ENCODE data around the gene HSP90AB1.

The HSP90AB1 gene

GRCh38 chr6:44237813-44238433 is 9.0 kb upstream of the HSP90AB1 start:
- no peak overlapping the region for H3K27ac ChIP-seq (ENCODE audit: low read depth, low read length)
- peak overlapping the region; percentile 99 for H3K4me2 ChIP-seq (ENCODE audit: low read length)
- H3K4me3 ChIP-seq (ENCODE audit: low read length), result peak overlapping the region; percentile 88
- H3K9me2 ChIP-seq (replicated peaks; ENCODE audit: control insufficient read depth, low read length), result no peaks in the 10 kb centered on the region
- H3F3A ChIP-seq (ENCODE audit: control insufficient read depth, insufficient read depth), result peaks cover 17% of the 10 kb centered on the region
- no peaks in the 10 kb centered on the region for H3K79me2 ChIP-seq (ENCODE audit: control insufficient read depth, low read length)
- H3K36me3 ChIP-seq (ENCODE audit: control insufficient read depth, low read length), result peaks cover 33% of the 10 kb centered on the region
- peaks cover 13% of the 10 kb centered on the region for H3K4me1 ChIP-seq (ENCODE audit: control insufficient read depth, low read length)
- H3K9me3 ChIP-seq (ENCODE audit: control insufficient read depth, insufficient read depth, low read length), result no peaks in the 10 kb centered on the region
- H4K20me1 ChIP-seq (ENCODE audit: control insufficient read depth, insufficient read depth, low read depth, low read length), result no peaks in the 10 kb centered on the region
- no peaks in the 10 kb centered on the region for H3K27me3 ChIP-seq (ENCODE audit: control insufficient read depth, low read length)
- TF ChIP-seq, protein P1, sequence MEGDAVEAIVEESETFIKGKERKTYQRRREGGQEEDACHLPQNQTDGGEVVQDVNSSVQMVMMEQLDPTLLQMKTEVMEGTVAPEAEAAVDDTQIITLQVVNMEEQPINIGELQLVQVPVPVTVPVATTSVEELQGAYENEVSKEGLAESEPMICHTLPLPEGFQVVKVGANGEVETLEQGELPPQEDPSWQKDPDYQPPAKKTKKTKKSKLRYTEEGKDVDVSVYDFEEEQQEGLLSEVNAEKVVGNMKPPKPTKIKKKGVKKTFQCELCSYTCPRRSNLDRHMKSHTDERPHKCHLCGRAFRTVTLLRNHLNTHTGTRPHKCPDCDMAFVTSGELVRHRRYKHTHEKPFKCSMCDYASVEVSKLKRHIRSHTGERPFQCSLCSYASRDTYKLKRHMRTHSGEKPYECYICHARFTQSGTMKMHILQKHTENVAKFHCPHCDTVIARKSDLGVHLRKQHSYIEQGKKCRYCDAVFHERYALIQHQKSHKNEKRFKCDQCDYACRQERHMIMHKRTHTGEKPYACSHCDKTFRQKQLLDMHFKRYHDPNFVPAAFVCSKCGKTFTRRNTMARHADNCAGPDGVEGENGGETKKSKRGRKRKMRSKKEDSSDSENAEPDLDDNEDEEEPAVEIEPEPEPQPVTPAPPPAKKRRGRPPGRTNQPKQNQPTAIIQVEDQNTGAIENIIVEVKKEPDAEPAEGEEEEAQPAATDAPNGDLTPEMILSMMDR (IDR thresholded peaks at IDR 0.05; ENCODE audit: low read depth, low read length, poor library complexity, severe bottlenecking), result peak; percentile 98
- TF ChIP-seq EZH2phosphoT487 (IDR thresholded peaks at IDR 0.05; ENCODE audit: borderline replicate concordance, low read length), result no peak

DNA sequence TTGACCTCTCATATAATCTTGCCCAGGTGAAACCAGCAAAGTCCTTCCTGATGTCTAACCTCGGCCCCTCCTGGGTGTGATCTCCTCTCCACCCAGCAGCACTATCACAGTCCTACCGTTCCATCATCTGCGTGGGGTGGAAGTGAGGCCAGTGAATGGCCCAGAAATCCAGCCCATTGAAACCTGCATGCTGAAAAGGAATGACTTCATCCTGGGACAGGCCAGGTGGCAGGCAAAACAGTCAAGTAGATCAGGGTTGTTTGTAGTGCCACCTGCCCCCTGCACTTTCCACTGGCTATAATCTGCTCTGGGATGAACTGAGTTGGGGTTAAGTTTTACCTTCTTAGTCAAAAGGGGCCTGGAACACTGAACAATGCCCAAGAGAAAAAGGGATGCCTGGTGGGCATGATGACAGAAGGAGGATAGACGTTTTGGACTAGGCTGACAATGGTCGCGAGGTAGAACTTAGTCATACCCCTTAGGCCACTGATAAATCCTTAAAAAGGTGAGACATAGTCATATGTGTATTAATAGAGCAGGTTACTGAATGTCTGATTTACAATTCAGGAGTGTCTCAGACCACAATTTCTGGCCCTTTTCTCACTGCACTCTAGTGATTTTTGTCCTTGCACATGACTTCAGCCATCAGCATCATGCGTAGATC is 8.1 kb upstream of the HSP90AB1 start:
- no peak for TF ChIP-seq EZH2phosphoT487 (IDR thresholded peaks at IDR 0.05; ENCODE audit: borderline replicate concordance, low read length)
- TF ChIP-seq, protein P1 (IDR thresholded peaks at IDR 0.05; ENCODE audit: low read depth, low read length, poor library complexity, severe bottlenecking), result no peak
- Histone ChIP-seq H3K27ac (ENCODE audit: low read depth, low read length) (no peak overlapping the region), H4K20me1 (ENCODE audit: control insufficient read depth, insufficient read depth, low read depth, low read length) (no peaks in the 10 kb centered on the region), H3K9me3 (ENCODE audit: control insufficient read depth, insufficient read depth, low read length) (no peaks in the 10 kb centered on the region), H3K9me2 (replicated peaks; ENCODE audit: control insufficient read depth, low read length) (no peaks in the 10 kb centered on the region), H3K4me3 (ENCODE audit: low read length) (no peak overlapping the region), H3K36me3 (ENCODE audit: control insufficient read depth, low read length) (peaks cover 24% of the 10 kb centered on the region), H3K27me3 (ENCODE audit: control insufficient read depth, low read length) (no peaks in the 10 kb centered on the region), H3F3A (ENCODE audit: control insufficient read depth, insufficient read depth) (peaks cover 17% of the 10 kb centered on the region), H3K4me1 (ENCODE audit: control insufficient read depth, low read length) (peaks cover 13% of the 10 kb centered on the region), H3K79me2 (ENCODE audit: control insufficient read depth, low read length) (no peaks in the 10 kb centered on the region), H3K4me2 (ENCODE audit: low read length) (no peak overlapping the region)

- Histone ChIP-seq H3K4me1 (ENCODE audit: control insufficient read depth, low read length) (peaks cover 10% of the 10 kb centered on the region), H4K20me1 (ENCODE audit: control insufficient read depth, insufficient read depth, low read depth, low read length) (peaks cover 9% of the 10 kb centered on the region), H3K9me3 (ENCODE audit: control insufficient read depth, insufficient read depth, low read length) (no peaks in the 10 kb centered on the region), H3K9me2 (replicated peaks; ENCODE audit: control insufficient read depth, low read length) (no peaks in the 10 kb centered on the region), H3K27me3 (ENCODE audit: control insufficient read depth, low read length) (no peaks in the 10 kb centered on the region), H3K4me3 (ENCODE audit: low read length) (no peak overlapping the region), H3K27ac (ENCODE audit: low read depth, low read length) (no peak overlapping the region), H3K36me3 (ENCODE audit: control insufficient read depth, low read length) (peaks cover 14% of the 10 kb centered on the region), H3K4me2 (ENCODE audit: low read length) (no peak overlapping the region), H3K79me2 (ENCODE audit: control insufficient read depth, low read length) (peaks cover 20% of the 10 kb centered on the region), H3F3A (ENCODE audit: control insufficient read depth, insufficient read depth) (peaks cover 16% of the 10 kb centered on the region)
- TF ChIP-seq EZH2phosphoT487 (IDR thresholded peaks at IDR 0.05; ENCODE audit: borderline replicate concordance, low read length), result no peak
- TF ChIP-seq, protein P1 (IDR thresholded peaks at IDR 0.05; ENCODE audit: low read depth, low read length, poor library complexity, severe bottlenecking), result no peak
These were observed 3.6 kb upstream of the HSP90AB1 start for GRCh38 chr6:44243345-44243744.
